ENCODE data around the gene TOM1.

GRCh38 chr22:35333220-35333619 lies 33.5 kb downstream of the TOM1 start:
- TF ChIP-seq ELF4 (IDR thresholded peaks at IDR 0.05) (no peak), SP1 (IDR thresholded peaks at IDR 0.05) (no peak), HDGF (IDR thresholded peaks at IDR 0.05; ENCODE audit: borderline replicate concordance) (no peak), BHLHE40 (IDR thresholded peaks at IDR 0.05; ENCODE audit: borderline replicate concordance) (no peak), CTBP1 (IDR thresholded peaks at IDR 0.05; ENCODE audit: borderline replicate concordance) (no peak), ARNT (IDR thresholded peaks at IDR 0.05) (no peak), ZNF384 (IDR thresholded peaks at IDR 0.05) (no peak), FOXM1 (IDR thresholded peaks at IDR 0.05; ENCODE audit: borderline replicate concordance) (no peak), TARDBP (IDR thresholded peaks at IDR 0.05) (no peak)
